ENCODE data around the gene IQSEC3. TPM values are rescaled to one million over a fixed set of nuclear protein-coding genes. Genes with fewer than 3 reads are reported as not detected.
"Not testable (repeated sequence)": the region's sequence is repeated elsewhere in the genome, so short reads cannot be mapped to it uniquely, and the experiment has no call there.

The IQSEC3 gene
- total RNA-seq (0.99 TPM), polyA plus RNA-seq (4.4 TPM)
- long read RNA-seq, donor 1, result 0 reads
- long read RNA-seq, donor 2, result 0 reads
- long read RNA-seq, donor 3, result 0 reads
- long read RNA-seq, donor 4, result 0 reads
- long read RNA-seq, donor 5, partial matches to known transcripts, result 0 of 1 reads
- long read RNA-seq, donor 5, other reads (novel, unspliced or antisense), result 0 of 1 reads
- long read RNA-seq, donor 6, result 0 reads
- long read RNA-seq, donor 7, result 0 reads
- long read RNA-seq, donor 8, result 0 reads
- long read RNA-seq, donor 9, result 0 reads
- long read RNA-seq, donor 10, result 0 reads

DNA sequence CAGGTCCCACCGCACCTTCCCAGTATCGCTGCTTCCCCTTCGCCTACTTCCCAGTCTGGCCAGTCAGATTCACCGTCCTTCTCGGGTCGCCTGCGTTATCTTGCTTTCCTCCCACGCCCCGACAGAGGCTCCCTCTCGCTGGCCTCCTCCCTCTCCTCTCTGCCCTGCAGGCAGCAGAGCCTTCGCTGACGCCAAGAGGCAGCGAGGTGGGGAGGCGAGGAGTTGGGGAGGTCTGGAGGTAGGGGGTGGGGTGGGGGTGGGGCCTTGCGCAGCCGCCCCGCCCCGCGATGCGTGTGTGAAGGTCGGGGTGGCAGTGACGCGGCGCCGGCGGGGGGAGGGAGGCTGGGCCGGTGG is at the start of gene IQSEC3:
Gene IQSEC3, plus strand, starts transcription at position 340 of the 354 bp plus-strand sequence. CDS start 116 bp downstream, outside the sequence.
- H3K9me3 ChIP-seq (ENCODE audit: control insufficient read depth in 2 of 2, insufficient read depth in 1 of 2, low read length in 1 of 2); H3K36me3 ChIP-seq (ENCODE audit: control insufficient read depth in 2 of 2, insufficient read depth in 2 of 2, low read length in 1 of 2); H3K27me3 ChIP-seq (ENCODE audit: control insufficient read depth in 2 of 2, insufficient read depth in 1 of 2, low read length in 1 of 2); H3K4me3 ChIP-seq (ENCODE audit: low read length in 2 of 2); H3K27ac ChIP-seq (ENCODE audit: low read depth in 1 of 2, low read length in 1 of 2); H3K4me1 ChIP-seq (ENCODE audit: control insufficient read depth in 2 of 2, insufficient read depth in 2 of 2, low read length in 2 of 2); DNase-seq (ENCODE audit: low read depth in 6 of 9, low spot score in 9 of 9): not testable (repeated sequence)
- 8% methylated on average over 11 of the region's 27 CpGs for WGBS

DNA sequence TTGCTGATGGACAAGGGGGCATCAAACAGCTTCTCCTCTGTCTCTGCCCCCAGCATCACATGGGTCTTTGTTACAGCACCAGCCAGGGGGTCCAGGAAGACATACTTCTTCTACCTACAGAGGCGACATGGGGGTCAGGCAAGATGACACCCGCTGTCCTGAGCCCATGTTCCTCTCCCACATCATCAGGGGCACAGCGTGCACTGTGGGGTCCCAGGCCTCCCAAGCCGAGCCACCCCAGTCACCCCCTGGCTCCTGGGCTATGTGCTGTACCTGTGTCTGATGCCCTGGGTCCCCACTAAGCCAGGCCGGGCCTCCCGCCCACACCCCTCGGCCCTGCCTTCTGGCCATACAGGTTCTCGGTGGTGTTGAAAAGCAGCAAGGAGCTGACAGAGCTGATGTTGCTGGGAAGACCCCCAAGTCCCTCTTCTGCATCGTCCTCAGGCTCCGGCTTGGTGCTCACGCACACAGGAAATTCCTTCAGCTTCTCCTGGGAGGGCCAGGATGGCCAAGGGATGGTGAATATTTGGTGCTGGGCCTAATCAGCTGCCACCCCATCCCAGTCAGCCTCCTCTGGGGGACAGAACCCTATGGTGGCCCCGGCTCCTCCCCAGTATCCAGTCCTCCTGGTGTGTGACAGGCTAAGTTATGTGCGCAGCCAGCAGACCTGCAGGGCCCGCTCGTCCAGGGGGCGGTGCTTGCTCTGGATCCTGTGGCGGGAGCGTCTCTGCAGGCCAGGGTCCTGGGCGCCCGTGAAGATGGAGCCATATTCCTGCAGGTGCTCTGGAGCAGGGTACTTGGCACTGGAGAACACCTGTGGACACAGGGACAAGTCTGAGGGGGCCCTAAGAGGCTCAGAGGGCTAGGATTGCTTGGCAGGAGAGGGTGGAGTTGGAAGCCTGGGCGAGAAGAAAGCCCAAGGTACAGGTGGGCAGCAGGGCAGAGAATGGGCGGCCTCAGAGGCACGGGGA is 48.9 kb upstream of the IQSEC3 start:
- peaks cover 19 to 30% of the 10 kb centered on the region in 2 donors for H3K36me3 ChIP-seq (ENCODE audit: control insufficient read depth in 2 of 2, insufficient read depth in 2 of 2, low read length in 1 of 2)
- not testable (repeated sequence) for H3K4me1 ChIP-seq (ENCODE audit: control insufficient read depth in 2 of 2, insufficient read depth in 2 of 2, low read length in 2 of 2); H3K9me3 ChIP-seq (ENCODE audit: control insufficient read depth in 2 of 2, insufficient read depth in 1 of 2, low read length in 1 of 2); H3K4me3 ChIP-seq (ENCODE audit: low read length in 2 of 2); H3K27ac ChIP-seq (ENCODE audit: low read depth in 1 of 2, low read length in 1 of 2); H3K27me3 ChIP-seq (ENCODE audit: control insufficient read depth in 2 of 2, insufficient read depth in 1 of 2, low read length in 1 of 2); DNase-seq (ENCODE audit: low read depth in 6 of 9, low spot score in 9 of 9)
- WGBS, result 98% methylated on average over 19 of the region's 23 CpGs

DNA sequence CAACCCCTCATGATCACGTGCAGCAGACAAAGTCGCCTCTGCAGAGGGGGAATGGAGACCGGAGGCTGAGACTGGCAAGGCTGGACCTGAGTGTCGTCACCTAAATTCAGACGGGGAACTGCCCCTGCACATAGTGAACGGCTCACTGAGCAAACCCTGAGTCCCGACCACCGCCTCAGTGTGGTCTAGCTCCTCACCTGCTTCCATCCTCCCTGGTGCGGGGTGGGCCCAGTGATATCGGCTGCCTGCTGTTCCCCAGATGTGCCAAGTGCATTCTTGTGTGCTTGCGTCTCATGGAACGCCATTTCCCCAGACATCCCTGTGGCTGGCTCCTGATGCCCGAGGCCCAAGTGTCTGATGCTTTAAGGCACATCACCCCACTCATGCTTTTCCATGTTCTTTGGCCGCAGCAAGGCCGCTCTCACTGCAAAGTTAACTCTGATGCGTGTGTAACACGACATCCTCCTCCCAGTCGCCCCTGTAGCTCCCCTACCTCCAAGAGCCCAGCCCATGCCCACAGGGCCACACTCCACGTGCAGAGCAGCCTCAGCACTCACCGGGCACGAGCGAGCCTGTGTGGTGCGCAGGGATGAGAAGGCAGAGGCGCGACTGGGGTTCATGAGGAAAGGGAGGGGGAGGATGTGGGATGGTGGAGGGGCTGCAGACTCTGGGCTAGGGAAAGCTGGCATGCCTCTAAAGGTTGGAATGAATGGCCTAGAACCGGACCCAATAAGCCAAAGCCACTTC is 47.6 kb upstream of the IQSEC3 start:
- peaks cover 19 to 34% of the 10 kb centered on the region in 2 donors for H3K36me3 ChIP-seq (ENCODE audit: control insufficient read depth in 2 of 2, insufficient read depth in 2 of 2, low read length in 1 of 2)
- not testable (repeated sequence) for H3K9me3 ChIP-seq (ENCODE audit: control insufficient read depth in 2 of 2, insufficient read depth in 1 of 2, low read length in 1 of 2); H3K27ac ChIP-seq (ENCODE audit: low read depth in 1 of 2, low read length in 1 of 2); H3K4me3 ChIP-seq (ENCODE audit: low read length in 2 of 2); H3K27me3 ChIP-seq (ENCODE audit: control insufficient read depth in 2 of 2, insufficient read depth in 1 of 2, low read length in 1 of 2); DNase-seq (ENCODE audit: low read depth in 6 of 9, low spot score in 9 of 9); H3K4me1 ChIP-seq (ENCODE audit: control insufficient read depth in 2 of 2, insufficient read depth in 2 of 2, low read length in 2 of 2)
- 98% methylated on average over 19 of the region's 26 CpGs for WGBS

DNA sequence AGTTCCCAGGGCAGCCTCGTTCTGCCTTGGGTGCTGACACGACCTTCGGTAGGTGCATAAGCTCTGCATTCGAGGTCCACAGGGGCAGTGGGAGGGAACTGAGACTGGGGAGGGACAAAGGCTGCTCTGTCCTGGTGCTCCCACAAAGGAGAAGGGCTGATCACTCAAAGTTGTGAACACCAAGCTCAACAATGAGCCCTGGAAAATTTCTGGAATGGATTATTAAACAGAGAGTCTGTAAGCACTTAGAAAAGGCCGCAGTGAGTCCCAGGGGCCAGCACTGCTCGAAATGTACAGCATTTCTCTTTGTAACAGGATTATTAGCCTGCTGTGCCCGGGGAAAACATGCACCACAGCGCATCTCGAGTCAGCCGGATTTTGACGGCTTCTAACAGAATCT is 46.7 kb upstream of the IQSEC3 start:
- H3K9me3 ChIP-seq (ENCODE audit: control insufficient read depth in 2 of 2, insufficient read depth in 1 of 2, low read length in 1 of 2); H3K27ac ChIP-seq (ENCODE audit: low read depth in 1 of 2, low read length in 1 of 2); DNase-seq (ENCODE audit: low read depth in 6 of 9, low spot score in 9 of 9); H3K27me3 ChIP-seq (ENCODE audit: control insufficient read depth in 2 of 2, insufficient read depth in 1 of 2, low read length in 1 of 2); H3K4me3 ChIP-seq (ENCODE audit: low read length in 2 of 2); H3K4me1 ChIP-seq (ENCODE audit: control insufficient read depth in 2 of 2, insufficient read depth in 2 of 2, low read length in 2 of 2): not testable (repeated sequence)
- peaks cover 19 to 34% of the 10 kb centered on the region in 2 donors for H3K36me3 ChIP-seq (ENCODE audit: control insufficient read depth in 2 of 2, insufficient read depth in 2 of 2, low read length in 1 of 2)
- WGBS, result 96% methylated on average over 7 of the region's 11 CpGs

DNA sequence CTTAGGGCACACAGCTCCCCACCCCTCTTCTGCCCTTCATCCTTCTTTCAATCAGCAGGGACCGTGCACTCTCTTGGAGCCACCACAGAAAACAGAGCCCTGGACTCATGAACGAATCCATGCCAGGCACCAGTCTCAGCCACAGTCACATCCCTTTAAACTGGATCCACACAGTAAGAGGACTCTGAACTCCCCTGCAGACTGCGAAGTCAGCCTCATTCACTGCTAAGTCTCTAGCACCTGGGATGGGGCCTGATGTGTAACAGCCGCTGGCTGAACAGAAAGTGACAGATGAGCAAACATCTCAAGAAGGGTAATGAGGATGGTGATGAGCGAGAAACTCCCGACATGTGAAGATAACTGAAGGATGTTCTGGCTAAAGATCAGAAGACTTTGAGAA is 45.8 kb upstream of the IQSEC3 start:
- peaks cover 19 to 34% of the 10 kb centered on the region in 2 donors for H3K36me3 ChIP-seq (ENCODE audit: control insufficient read depth in 2 of 2, insufficient read depth in 2 of 2, low read length in 1 of 2)
- no peak overlapping the region for H3K27ac ChIP-seq (ENCODE audit: low read depth in 1 of 2, low read length in 1 of 2)
- H3K4me1 ChIP-seq (ENCODE audit: control insufficient read depth in 2 of 2, insufficient read depth in 2 of 2, low read length in 2 of 2), result peaks cover 0 to 4% of the 10 kb centered on the region in 2 donors
- no peaks in the 10 kb centered on the region for H3K27me3 ChIP-seq (ENCODE audit: control insufficient read depth in 2 of 2, insufficient read depth in 1 of 2, low read length in 1 of 2)
- 77% methylated on average over 6 of the region's 6 CpGs for WGBS
- H3K4me3 ChIP-seq (ENCODE audit: low read length in 2 of 2), result no peak overlapping the region
- no peak for DNase-seq (ENCODE audit: low read depth in 6 of 9, low spot score in 9 of 9)
- no peaks in the 10 kb centered on the region for H3K9me3 ChIP-seq (ENCODE audit: control insufficient read depth in 2 of 2, insufficient read depth in 1 of 2, low read length in 1 of 2)

DNA sequence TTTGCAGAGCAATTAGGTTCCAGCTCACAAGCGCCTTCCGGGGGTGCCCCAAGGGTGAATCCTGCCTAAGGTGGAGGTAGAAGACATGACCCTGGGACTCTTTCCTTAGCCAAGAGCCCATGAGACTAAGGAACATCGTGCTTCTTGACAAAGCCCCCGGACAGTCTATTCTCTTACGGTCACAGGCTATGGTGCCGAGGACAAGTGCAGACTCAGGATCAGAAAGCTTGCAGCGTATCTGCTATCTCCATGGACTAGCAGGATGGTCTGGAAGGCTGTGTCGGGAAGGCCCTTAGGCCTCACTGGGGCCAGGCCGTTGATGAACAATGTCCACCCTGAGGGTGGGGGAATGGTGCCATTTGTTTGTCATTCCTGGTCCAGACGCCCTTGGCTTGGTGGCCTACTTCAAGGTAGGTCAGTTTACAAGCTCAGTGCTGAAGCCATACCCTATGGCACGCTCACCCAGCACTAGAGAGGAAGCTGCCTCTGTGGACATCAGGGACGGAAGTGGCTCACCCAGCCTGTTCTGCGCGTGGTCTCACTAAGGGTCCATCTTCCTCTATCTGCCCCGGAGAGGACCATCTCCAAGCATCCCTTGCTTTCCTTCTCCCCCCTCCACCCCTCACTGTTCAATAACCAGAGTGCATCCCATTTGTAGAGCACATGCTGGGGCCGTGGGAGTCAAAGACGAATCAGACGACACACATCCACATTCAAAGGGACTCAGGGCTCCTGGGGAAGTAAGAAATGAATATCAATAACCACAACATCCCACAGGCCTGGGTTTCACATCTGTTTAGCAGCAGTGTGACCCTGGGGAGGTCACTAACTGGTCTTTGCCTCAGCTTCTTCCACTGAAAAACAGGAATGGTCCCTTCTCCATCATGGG is 45.0 kb upstream of the IQSEC3 start:
- no peak for DNase-seq (ENCODE audit: low read depth in 6 of 9, low spot score in 9 of 9)
- H3K36me3 ChIP-seq (ENCODE audit: control insufficient read depth in 2 of 2, insufficient read depth in 2 of 2, low read length in 1 of 2), result peaks cover 19 to 34% of the 10 kb centered on the region in 2 donors
- WGBS, result 93% methylated on average over 18 of the region's 18 CpGs
- H3K9me3 ChIP-seq (ENCODE audit: control insufficient read depth in 2 of 2, insufficient read depth in 1 of 2, low read length in 1 of 2), result no peaks in the 10 kb centered on the region
- H3K4me1 ChIP-seq (ENCODE audit: control insufficient read depth in 2 of 2, insufficient read depth in 2 of 2, low read length in 2 of 2), result peaks cover 0 to 4% of the 10 kb centered on the region in 2 donors
- no peaks in the 10 kb centered on the region for H3K27me3 ChIP-seq (ENCODE audit: control insufficient read depth in 2 of 2, insufficient read depth in 1 of 2, low read length in 1 of 2)
- no peak overlapping the region for H3K4me3 ChIP-seq (ENCODE audit: low read length in 2 of 2)
- no peak overlapping the region for H3K27ac ChIP-seq (ENCODE audit: low read depth in 1 of 2, low read length in 1 of 2)

DNA sequence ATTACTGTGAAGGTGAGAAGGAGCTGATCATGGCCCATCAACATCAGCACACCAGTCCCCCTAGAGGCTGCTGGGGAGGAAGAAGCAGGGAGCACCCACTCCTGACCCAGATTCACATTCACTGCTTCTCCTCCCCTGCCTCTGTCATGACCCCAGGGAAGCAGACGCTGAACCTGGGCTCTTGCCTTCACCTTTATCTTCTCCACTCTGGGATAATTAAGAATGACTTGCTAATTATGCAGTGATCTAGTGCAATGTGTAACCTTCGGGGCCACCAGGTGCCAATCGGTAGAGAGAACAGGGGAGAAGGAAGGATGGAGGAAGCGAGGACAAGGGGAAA is 44.4 kb upstream of the IQSEC3 start:
- Histone ChIP-seq H3K27ac (ENCODE audit: low read depth in 1 of 2, low read length in 1 of 2) (no peak overlapping the region), H3K36me3 (ENCODE audit: control insufficient read depth in 2 of 2, insufficient read depth in 2 of 2, low read length in 1 of 2) (peaks cover 19 to 34% of the 10 kb centered on the region in 2 donors), H3K27me3 (ENCODE audit: control insufficient read depth in 2 of 2, insufficient read depth in 1 of 2, low read length in 1 of 2) (no peaks in the 10 kb centered on the region), H3K4me1 (ENCODE audit: control insufficient read depth in 2 of 2, insufficient read depth in 2 of 2, low read length in 2 of 2) (peaks cover 0 to 4% of the 10 kb centered on the region in 2 donors), H3K9me3 (ENCODE audit: control insufficient read depth in 2 of 2, insufficient read depth in 1 of 2, low read length in 1 of 2) (no peaks in the 10 kb centered on the region), H3K4me3 (ENCODE audit: low read length in 2 of 2) (no peak overlapping the region)
- no peak for DNase-seq (ENCODE audit: low read depth in 6 of 9, low spot score in 9 of 9)
- 85% methylated on average over 4 of the region's 4 CpGs for WGBS

DNA sequence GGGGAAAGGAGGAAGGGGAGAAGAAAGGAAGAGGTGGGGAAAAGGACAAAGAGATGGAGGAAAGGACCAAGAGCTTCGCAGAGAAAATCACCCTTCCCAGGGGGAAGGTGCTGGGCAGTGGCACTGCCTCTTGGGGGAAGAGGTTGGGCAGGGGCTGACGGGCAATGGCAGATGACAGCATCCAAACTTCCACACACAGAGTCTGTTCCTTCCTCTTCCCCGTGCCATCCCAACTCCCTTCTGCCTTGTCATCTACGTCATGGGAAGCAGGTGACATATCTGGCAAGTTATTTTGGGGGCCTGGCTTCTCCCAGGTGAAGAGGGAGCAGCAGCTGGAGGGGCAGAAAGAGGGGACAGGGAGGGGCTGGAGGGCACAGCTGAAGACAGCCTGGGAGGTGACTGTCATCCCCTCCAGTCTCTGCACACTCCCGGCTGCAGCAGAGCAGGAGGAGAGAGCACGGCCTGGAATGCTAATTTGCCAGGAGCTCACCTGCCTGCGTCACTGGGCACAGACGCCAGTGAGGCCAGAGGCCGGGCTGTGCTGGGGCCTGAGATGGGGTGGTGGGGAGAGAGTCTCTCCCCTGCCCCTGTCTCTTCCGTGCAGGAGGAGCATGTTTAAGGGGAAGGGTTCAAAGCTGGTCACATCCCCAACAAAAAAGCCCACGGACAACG is 43.9 kb upstream of the IQSEC3 start:
- 92% methylated on average over 12 of the region's 12 CpGs for WGBS
- no peak overlapping the region for H3K27ac ChIP-seq (ENCODE audit: low read depth in 1 of 2, low read length in 1 of 2)

More for the DNA sequence above, 43.9 kb upstream of the IQSEC3 start:
- Histone ChIP-seq H3K4me3 (ENCODE audit: low read length in 2 of 2) (no peak overlapping the region), H3K4me1 (ENCODE audit: control insufficient read depth in 2 of 2, insufficient read depth in 2 of 2, low read length in 2 of 2) (peaks cover 0 to 4% of the 10 kb centered on the region in 2 donors), H3K36me3 (ENCODE audit: control insufficient read depth in 2 of 2, insufficient read depth in 2 of 2, low read length in 1 of 2) (peaks cover 19 to 30% of the 10 kb centered on the region in 2 donors), H3K9me3 (ENCODE audit: control insufficient read depth in 2 of 2, insufficient read depth in 1 of 2, low read length in 1 of 2) (no peaks in the 10 kb centered on the region), H3K27me3 (ENCODE audit: control insufficient read depth in 2 of 2, insufficient read depth in 1 of 2, low read length in 1 of 2) (no peaks in the 10 kb centered on the region)
- no peak for DNase-seq (ENCODE audit: low read depth in 6 of 9, low spot score in 9 of 9)
